SK-N-SH treated with all-trans-retinoic acid at 6 μM for 48 hours (cell line): ENCODE results near the gene ZBTB7B.

ENCODE experiments used
- ZFP3 ChIP-seq: fragments of 250-450 bp; sonication (Bioruptor Pico); IDR thresholded peaks from 2 replicates; pipeline ENCODE4 v1.5.0; 2020; ENCODE audit warnings: mild to moderate bottlenecking, moderate library complexity
- ZNF70 ChIP-seq: fragments of 450-650 bp; formaldehyde crosslinking; IDR thresholded peaks from 2 replicates; pipeline ENCODE4 v1.5.0; 2020; ENCODE audit warnings: mild to moderate bottlenecking, moderate library complexity
- TF ChIP-seq, protein P1 (sequence below): fragments of 250-450 bp; sonication (Bioruptor Pico); IDR thresholded peaks from 2 replicates; pipeline ENCODE4 v1.8.0; 2020; ENCODE audit warnings: mild to moderate bottlenecking, moderate library complexity, borderline replicate concordance
- TF ChIP-seq, protein P2 (sequence below): fragments of 250-450 bp; sonication (Bioruptor Pico); IDR thresholded peaks from 2 replicates; pipeline ENCODE4 v1.8.0; 2021; ENCODE audit warnings: low read depth, mild to moderate bottlenecking, moderate library complexity, borderline replicate concordance

- TF ChIP-seq ZNF70 (no peak), ZFP3 (no peak)
- TF ChIP-seq, protein P1, sequence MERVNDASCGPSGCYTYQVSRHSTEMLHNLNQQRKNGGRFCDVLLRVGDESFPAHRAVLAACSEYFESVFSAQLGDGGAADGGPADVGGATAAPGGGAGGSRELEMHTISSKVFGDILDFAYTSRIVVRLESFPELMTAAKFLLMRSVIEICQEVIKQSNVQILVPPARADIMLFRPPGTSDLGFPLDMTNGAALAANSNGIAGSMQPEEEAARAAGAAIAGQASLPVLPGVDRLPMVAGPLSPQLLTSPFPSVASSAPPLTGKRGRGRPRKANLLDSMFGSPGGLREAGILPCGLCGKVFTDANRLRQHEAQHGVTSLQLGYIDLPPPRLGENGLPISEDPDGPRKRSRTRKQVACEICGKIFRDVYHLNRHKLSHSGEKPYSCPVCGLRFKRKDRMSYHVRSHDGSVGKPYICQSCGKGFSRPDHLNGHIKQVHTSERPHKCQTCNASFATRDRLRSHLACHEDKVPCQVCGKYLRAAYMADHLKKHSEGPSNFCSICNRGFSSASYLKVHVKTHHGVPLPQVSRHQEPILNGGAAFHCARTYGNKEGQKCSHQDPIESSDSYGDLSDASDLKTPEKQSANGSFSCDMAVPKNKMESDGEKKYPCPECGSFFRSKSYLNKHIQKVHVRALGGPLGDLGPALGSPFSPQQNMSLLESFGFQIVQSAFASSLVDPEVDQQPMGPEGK (CRISPR knock-in tag), result no peak
- TF ChIP-seq, protein P2, sequence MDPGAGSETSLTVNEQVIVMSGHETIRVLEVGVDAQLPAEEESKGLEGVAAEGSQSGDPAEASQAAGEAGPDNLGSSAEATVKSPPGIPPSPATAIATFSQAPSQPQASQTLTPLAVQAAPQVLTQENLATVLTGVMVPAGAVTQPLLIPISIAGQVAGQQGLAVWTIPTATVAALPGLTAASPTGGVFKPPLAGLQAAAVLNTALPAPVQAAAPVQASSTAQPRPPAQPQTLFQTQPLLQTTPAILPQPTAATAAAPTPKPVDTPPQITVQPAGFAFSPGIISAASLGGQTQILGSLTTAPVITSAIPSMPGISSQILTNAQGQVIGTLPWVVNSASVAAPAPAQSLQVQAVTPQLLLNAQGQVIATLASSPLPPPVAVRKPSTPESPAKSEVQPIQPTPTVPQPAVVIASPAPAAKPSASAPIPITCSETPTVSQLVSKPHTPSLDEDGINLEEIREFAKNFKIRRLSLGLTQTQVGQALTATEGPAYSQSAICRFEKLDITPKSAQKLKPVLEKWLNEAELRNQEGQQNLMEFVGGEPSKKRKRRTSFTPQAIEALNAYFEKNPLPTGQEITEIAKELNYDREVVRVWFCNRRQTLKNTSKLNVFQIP, result no peak
Measured at GRCh38 chr1:155009742-155010141, 7.1 kb downstream of the ZBTB7B start.
